Hematopoietic multipotent progenitor cell treated with erythropoietin and hydrocortisone succinate and interleukin-3 and kit ligand, for 15 days (in vitro differentiated cells): ENCODE results near the gene RANBP6.
"Not testable (repeated sequence)": the region's sequence is repeated elsewhere in the genome, so short reads cannot be mapped to it uniquely, and the experiment has no call there.

Experiments
- DNase-seq: peaks from one replicate; pipeline ENCODE4 v3.0.0-alpha.2; 2015; ENCODE audit warnings: low spot score

RANBP6 gene

DNA sequence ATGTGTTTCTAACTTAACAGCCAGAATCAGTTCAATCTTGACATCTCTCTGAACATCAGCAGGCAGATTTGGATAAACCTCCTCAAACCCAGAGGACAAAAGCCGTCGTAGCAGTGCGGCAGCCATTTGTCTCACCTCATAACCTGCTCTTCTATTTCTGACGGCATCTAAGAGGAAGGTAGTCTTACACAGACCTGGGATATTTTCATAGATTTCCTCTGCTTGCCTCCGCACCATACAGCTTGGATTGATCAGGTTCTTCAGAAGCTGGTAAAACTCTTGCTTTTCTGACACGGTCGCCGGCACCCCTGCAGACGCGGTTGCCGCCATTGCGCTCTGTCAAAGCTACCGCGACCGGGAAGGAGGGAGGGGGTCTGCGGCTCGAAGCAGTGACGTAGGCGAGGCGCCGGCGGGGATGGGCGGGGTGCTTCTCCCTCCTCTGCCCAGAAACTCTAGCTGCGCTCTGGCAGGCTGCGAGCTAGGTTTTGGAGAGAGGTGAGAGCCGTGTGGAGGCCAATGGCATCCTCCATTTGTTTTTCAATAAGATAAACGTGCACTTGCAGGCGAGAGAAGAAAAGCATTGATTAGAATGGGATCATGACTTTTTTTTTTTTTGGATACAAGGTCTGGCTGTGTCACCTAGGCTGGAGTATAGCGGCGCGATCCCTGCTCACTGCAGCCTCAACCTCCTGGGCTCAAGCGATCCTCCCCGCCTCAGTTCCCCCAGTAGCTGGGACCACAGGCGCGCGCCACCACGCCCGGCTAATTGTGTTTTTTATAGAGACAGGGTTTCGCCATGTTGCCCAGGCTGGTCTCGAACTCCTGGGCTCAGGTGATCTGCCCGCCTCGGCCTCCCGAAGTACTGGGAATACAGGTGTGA, at the start of gene RANBP6:
TSS of gene RANBP6 (minus strand) at position 347 of the 880 bp plus-strand sequence. CDS start at position 330, 17 bp downstream.
- DNase-seq: peak; percentile 82

DNA sequence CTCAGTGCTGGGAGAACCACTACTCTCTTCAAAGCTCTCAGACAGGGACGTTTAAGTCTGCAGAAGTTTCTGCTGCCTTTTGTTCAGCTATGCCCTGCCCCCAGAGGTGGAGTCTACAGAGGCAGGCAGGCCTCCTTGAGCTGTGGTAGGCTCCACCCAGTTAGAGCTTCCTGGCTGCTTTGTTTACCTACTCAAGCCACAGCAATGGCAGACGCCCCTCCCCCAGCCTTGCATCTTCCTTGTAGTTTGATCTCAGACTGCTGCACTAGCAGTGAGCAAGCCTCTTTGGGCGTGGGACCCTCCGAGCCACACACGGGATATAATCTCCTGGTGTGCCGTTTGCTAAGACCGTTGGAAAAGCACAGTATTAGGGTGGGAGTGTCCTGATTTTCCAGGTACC, 47.7 kb upstream of the RANBP6 start:
- DNase-seq: not testable (repeated sequence)

DNA sequence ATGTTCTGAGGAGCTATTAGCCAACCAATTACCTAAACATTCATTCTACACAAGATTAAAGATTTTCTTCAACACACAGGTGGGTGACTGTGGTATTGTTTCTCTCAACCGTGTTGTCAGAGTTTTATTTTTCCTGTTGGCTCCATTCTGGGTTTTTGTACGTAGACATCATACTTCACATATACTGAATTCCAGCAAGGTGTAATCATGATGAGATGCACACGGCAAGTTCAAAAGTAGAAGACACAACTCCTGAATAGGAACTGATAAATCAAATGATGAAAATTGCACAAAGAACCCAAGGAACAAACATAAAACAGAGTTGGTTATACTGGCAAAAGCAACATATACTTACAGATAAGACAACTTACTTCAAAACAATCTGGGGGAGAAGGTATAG, 40.2 kb upstream of the RANBP6 start:
- no peak for DNase-seq

DNA sequence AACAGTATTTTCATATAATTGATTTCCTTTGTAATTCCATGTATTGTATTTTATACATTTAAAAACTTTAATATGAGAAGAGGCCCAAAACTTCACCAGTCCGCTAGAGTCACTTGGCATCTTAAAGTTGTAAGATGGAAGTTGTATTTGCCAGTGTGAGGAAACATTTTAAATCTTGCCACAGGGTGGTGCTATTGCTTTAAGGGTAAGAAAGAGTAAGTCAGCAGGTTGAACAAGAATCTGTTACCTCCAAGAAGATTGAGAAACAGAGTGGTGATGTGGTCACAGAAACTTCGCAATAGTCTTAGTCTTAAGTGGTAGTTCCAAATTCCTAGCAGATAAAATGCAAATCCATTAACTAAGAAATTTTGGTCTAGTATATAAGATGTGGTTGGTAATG, 39.8 kb upstream of the RANBP6 start:
- peak; percentile 53 for DNase-seq

DNA sequence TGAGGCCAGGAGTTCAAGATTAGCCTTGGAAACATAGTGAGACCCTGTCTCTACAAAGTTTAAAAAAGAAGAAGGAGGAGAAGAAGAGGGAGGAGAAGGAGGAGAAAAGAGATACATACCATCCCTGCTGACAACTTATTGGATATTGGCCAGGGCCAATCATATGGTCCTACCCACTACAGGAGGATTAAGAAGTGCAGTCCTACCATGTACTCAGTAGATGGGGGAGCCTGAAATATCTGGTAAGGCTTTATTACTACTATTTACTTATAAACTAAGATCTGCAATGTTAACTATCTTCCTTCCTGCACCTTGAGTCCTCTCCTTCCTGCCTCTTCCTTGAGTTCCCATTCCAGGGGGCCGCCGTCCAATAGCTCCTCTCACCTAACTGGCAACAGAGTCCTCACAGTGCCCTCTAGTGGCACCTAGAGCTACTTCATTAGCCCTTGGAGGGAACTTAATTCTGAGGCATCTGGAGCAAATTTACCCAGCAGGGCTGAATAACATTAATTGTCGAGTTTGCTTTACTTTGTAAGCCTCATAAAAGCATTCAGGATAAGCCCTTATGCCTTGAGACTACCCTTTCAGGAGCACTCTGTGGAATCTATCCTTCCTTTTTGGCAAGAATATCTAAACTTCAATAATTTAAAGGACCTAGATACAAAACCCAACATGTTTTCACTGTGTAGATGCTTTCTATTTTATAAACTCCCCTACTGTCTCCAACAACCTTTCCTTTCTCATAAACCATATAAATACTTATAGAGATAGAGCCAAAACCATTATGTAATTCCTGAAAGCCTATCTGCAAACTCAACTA, 39.1 kb upstream of the RANBP6 start:
- peak; percentile 70 for DNase-seq

DNA sequence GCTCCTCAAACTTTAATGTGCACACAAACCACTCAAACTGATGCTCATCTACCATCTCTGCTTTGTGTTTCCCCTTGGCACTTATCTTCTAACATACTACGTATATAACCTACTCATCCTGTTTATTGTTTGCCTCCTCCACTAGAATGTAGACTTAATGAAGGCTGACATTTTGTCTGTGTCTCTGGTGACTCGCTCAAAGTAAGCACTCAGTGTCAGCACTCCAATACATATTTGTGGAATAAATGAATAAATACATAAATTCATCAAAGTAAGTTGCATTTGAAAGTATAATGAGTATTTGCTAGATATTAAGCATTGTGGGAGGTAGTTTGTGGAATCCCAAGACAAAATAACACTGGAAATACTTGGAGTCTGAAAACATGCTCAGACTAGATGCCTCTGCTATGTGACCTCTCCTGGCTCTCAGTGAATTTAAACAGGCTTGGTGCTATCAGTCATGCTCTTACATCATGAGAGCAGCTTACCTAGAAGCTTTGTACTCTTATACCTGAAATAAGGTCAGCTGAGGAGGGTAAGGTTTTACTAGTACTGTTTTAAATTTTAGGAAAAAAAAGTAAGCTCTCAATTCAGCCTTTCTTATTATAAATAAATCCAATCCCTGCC, 37.0 kb upstream of the RANBP6 start:
- no peak for DNase-seq

DNA sequence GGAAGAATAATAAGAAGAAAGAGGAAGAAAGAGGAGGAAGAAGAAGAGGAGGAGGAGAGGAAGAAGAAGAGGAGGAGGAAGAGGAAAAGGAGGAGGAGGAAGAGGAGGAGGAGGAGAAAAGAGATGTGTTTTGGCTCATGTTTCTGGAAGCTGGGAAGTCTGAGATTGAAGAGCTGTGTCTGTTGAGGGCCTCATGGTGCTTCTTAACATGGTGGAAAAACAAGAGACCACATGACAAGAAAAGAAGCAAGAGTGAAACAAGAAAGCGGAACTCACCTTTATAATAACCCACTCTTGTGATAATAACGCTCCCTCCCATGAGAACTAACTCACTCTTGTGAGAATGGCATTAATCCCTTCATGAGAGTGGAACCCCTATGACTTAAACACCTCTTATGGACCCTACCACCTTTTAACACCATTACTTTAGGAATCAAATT, 36.1 kb upstream of the RANBP6 start:
- DNase-seq: no peak

DNA sequence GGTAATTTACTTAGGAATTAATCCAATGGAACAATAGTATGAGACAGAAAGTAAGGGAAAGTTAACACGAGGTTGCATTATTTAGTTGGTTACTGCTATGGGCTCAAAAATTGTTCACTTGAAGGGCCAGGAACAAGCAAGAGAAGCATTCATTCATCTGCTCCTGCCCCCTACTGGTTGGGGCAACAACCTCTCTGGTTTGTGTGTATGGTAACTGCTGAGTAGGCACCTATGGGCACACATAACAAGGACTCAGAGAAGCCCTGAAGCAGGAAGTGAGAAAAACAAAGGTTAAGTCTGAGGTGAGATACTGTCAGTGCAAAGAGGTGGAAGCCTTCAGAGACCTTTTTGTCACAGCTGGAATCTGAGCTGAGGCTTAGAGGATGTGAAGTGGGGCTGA, 34.4 kb upstream of the RANBP6 start:
- peak; percentile 60 for DNase-seq

DNA sequence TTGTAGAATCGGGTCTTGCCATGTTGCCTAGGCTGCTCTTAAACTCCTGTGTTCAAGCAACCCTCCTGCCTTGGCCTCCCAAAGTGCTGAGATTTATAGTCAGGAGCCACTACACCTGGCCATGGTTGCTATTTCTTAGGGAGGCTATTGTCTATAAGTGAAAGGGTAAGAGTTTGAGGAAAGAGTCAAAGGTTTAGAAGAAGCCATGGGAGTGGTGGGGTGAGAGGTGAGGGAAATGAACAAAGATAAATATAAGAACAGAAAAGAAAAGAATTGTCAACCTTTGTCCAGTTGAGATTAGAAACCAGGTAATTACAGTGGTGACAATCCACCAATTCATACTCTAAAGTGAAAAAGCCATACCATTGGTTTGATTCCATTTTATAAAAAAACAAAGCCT, 32.6 kb upstream of the RANBP6 start:
- no peak for DNase-seq

DNA sequence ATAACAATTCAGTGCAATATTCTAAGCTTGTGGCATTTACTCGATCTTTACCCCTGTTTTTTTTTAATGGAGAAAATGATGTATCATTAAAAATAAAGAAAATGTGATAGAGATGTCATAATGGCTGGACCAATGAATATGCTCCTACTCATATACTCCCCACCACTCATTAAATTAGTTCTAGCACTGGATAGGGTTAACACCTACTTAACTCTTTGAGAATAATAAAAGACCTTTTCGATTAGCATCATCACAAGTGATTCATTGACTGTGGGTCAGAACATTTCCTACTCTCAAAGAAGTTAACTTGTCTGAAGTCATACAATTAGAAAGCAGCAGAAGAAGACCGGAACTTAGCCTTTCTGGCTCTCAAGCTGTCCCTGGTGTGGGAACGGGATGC, 31.6 kb upstream of the RANBP6 start:
- no peak for DNase-seq

DNA sequence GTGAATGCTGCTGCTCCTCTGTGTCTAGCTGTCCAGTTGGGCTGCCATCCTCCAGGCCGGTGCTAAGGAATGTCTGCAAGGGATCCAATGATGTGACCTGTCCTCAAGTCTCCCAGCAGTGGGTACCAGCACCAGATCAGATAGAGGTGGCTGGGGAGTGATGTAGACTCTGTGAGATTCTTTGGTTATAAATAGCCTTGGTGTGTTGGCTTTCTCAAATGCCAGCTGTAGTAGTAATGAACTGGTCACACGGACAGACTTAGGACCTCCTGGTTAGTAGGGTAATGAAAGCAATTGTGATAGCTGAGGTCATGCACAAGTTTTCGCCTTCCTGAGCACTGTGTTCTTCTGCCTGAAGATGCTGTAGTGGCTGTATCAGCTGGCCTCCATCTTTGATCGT, 29.9 kb upstream of the RANBP6 start:
- DNase-seq: no peak

DNA sequence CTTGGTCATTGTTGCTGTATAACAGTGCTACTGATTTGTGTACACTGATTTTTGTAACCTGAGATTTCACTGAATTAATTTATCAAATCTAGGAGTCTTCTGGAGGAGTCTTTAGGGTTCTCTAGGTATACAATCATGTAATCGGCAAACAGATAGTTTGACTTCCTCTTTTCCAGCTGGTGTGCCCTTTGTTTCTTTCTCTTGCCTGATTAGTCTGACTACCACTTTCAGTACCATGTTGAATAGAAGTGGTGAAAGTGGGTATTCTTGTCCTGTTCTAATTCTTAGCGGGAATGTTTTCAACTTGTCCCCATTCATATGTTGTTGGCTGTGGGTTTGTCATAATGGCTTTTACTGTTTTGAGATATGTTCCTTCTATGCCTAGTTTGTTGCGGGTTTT, 24.7 kb upstream of the RANBP6 start:
- DNase-seq: no peak

DNA sequence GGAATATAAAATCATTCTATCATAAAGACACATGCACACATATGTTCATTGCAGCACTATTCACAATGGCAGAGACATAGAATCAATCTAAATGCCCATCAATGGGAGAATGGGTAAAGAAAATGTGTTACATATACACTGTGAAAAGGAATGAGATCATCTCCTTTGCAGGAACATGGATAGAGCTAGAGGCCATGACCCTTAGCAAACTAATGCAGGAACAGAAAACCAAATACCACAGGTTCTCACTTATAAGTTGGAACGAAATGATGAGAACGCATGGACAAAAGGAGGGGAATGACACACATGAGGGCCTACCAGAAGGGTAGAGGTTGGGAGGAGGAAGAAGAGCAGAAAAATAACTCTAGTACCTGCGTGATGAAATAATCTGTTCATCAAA, 21.0 kb upstream of the RANBP6 start:
- no peak for DNase-seq

DNA sequence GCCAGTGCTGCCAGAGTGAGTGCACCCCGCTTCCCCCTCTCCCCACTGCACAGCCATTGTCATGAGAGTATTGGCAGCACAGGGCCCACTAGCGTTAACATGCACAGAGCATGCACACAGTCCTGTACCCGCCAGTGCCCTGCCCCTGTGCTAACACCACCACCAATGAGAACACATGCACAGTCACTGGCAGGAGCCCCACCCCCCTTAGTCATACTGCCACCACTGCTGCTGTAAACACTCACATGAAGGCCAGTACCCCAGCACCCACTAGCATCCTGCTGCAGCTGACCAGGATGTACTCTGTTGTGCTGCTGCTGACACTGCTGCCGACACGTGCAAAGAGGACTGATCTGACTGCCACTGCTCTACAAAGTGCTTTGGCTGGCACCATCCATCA, 19.5 kb upstream of the RANBP6 start:
- DNase-seq: peak; percentile 43

DNA sequence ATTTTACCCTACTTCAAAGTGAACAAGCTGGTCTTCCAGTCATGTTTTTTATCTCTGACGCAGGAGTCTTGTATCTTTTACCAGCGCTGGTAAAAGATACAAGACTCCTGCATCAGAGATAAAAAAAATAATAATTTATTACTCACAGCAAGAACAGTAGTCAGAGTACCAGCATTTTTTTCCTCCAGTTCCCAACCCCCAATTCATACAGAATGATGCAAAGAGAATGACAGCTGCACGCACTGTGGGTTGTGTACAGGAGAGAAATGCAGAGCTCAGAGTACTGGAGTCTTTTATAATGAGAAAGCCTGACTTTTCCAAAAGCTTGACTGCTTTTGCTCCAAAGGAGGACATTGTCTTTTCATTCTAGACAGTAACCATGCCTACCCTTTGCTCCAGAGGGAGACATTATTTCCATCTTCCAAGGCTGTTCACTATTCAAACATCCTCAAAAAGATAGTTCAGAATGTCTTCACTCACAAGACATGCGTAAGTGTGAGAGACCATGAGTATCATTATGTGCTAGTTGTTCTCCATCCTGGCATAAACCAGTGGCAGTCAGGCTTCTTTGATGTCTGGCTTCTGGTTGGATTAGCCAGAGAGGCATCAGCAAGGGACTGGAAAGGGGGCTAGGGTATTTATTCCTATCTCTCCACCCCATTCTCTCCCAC, 14.3 kb upstream of the RANBP6 start:
- no peak for DNase-seq

DNA sequence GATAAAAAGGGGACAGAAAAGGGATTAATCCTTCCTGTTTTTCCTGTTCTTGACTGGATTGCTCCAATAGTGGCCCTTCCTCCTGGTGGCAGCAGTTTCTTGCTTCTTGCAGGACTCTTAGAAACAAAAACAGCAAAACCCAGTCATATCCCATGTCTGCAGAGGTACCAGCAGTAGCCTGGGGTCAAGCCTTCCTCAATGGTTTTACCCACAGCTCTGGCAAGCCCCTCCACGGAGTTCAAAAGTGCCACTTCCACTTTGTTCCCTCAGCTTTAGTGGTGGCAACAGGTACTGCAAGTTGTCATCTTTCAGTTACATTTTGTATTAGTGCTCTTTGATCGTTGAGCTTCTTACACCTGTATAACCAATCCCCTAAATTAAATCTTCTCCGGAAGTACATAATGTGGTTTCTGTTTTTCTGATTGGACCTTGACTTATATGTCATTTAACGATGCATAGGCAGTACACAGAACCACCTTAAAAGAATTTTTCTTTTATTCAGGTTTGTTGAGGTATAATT, 8.7 kb upstream of the RANBP6 start:
- DNase-seq: peak; percentile 28

DNA sequence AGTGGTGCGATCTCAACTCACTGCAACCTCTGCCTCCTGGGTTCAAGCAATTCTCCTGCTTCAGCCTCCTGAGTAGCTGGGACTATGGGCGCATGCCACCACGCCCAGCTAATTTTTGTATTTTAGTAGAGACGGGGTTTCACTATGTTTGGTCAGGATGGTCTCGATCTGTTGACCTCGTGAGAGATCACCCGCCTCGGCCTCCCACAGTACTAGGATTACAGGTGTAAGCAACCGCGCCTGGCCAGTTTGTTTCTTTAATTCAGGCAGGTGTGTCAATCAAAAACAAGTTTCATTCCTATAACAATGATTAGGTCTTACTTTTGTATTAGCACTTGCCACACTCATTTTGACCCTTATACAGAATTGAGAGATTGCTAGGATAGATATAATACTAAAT, 1.6 kb upstream of the RANBP6 start:
- not testable (repeated sequence) for DNase-seq

DNA sequence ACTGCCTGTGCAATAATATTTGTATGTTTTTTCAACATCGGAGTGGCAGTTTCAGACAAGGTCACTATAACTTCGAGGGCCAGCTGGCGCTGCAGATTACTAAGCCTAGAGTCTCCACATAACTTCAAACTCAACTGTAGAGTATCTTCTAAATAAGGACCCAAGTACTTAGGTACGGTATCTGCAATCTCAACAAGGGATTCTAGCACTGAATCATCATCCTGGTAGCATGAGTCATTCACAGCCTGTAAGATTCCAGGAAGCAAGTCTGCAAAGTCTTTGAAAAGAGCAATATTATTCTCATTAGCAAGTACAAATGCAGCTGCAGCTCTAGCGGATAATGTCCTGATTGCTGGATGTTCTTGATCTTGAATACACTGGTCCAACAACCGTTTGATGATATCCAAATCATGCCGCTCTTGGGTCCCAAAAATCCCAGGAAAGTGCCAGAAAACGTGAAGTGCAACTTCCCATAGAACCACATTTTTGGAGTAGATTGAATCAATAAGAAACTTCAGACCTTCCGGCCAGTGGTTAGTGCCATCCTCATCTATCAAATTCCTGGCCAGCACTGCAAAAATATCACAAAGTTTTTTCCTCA, 654 bp downstream of the RANBP6 start:
- DNase-seq: peak; percentile 53

DNA sequence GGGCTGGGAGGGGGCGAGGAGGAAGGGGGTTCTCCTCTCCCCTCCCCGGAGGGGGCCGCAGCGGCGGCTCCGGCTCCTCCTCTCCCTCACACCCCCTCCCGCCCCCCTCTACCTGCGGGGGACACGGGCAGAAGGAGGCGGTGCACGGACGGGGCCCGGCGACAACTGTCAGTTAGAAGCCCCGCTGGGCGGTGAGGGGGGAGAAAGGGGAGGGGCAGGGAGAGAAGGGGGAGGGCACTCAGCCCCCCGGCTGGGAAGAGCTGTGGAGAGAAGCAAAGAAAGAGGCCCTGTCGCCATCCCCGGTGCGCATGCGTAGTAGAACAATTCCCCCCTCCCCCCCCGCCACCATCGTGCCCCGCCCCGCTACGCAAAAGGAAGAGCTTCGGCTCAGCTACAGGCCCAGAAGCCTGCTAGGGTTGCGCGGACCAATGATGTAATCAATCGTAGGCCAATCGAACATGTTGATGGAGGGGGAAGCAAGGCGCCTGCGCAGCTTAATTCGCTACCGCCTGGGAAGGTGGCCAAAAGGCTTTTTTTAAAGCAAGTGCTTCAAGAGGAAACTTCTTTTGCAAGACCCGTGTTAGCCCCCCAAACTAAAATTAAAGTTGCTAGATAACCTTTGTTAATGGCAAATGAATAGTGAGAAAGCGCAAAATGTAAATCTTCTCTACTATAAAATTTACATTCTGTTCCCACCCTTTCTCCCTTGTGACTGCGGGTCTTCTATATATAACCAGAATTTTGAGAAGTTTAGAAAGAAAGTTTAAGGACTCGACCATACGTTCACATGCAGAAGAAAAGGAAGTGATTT, 7.0 kb downstream of the RANBP6 start:
- peak; percentile 99 for DNase-seq

DNA sequence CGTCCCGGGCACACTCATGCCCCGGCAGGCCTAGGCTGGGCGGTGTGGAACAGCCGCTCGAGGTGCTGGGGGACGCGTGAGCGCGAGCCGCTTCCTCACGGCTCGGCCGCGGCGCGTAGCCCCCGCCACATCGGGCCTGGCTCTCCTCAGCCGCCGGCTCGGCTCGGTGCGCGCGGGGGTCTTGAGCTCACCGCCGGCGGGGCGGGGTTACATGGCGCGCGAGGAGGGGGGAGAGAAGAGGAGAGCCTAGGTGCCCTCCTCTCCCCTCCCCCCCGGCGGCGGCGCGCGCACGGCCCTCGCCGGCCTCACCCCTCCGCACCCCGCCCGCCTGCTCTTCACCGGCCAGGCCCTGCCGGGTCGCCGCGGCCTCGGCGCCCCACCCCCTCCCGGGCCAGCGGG, 7.7 kb downstream of the RANBP6 start:
- DNase-seq: peak; percentile 64
